Ectodermal cell (in vitro differentiated cells): ENCODE measurements around the gene MRPS30. TPM values are rescaled to one million over a fixed set of nuclear protein-coding genes. Genes with fewer than 3 reads are reported as not detected.
"Not testable (repeated sequence)": the region's sequence is repeated elsewhere in the genome, so short reads cannot be mapped to it uniquely, and the experiment has no call there.

Source experiments
- H3K27ac ChIP-seq: 2 replicates; pipeline ENCODE4 v1.7.0; 2013; ENCODE audit warnings: mild to moderate bottlenecking, low read depth, low read length; ENCODE audit not compliant: insufficient read depth, poor library complexity, severe bottlenecking
- H3K27me3 ChIP-seq: 2 replicates; pipeline ENCODE4 v1.7.0; 2013; ENCODE audit warnings: mild to moderate bottlenecking, low read length; ENCODE audit not compliant: insufficient read depth, control insufficient read depth, poor library complexity, severe bottlenecking
- H3K36me3 ChIP-seq: one replicate; pipeline ENCODE4 v1.7.0; 2013; ENCODE audit warnings: low read length; ENCODE audit not compliant: control insufficient read depth, insufficient read depth
- H3K4me1 ChIP-seq: one replicate; pipeline ENCODE4 v1.7.0; 2013; ENCODE audit warnings: low read length; ENCODE audit not compliant: control insufficient read depth, insufficient read depth
- H3K4me3 ChIP-seq: 2 replicates; pipeline ENCODE4 v1.7.0; 2013; ENCODE audit warnings: low read depth, low read length, control low read depth; ENCODE audit not compliant: insufficient read depth
- H3K9me3 ChIP-seq: 2 replicates; pipeline ENCODE4 v1.7.0; 2013; ENCODE audit warnings: mild to moderate bottlenecking, low read length, moderate library complexity; ENCODE audit not compliant: control insufficient read depth
- WGBS, 2 experiments: methylation state at CpG; one replicate each; pipeline ENCODE4 v1.1.7; 2013; ENCODE audit warnings: missing lambda C conversion rate in 2 of 2; 5-methylcytosine and 5-hydroxymethylcytosine counted together
- polyA plus RNA-seq, 4 experiments: library from polyadenylated mRNA; stranded (reverse); fragments of 50-300 nt; gene quantifications; one replicate each; pipeline ENCODE4 v1.2.3, GENCODE V29; 2013

The MRPS30 gene
- polyA plus RNA-seq (2013, experiment 1 of 4), result 39.5 TPM
- polyA plus RNA-seq (2013, experiment 2 of 4), result 45.5 TPM
- polyA plus RNA-seq (2013, experiment 3 of 4), result 48.9 TPM
- 49.5 TPM for polyA plus RNA-seq (2013, experiment 4 of 4)

DNA sequence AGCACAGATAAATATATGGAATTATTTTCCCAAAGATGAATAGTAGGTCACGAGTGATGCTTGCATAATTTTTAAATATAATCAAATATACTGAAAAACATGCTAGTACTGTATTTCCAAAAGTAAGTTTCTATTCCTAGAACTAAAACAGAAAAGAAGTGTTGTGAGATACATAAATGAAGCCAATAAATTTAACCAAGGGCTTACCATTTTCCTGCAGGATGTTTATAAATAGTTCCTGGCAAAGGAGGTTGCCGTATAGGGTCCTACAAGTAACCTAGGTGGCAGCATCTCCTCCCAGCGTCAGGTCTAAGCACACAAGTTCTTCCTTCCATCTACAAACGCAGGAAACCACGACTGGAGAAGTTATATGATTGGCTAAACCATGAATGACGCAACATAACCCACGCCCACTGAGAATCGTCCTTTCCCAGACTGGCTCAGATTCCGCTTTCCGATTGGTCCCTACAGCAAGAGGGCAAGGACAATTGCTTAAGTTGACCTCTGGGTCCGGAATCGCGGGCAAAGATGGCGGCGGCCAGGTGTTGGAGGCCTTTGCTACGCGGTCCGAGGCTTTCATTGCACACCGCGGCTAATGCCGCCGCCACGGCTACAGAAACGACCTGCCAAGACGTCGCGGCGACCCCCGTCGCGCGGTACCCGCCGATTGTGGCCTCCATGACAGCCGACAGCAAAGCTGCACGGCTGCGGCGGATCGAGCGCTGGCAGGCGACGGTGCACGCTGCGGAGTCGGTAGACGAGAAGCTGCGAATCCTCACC is at the start of gene MRPS30:
TSS of gene MRPS30 (plus strand) at position 513 of the 780 bp plus-strand sequence. CDS start at position 529, 16 bp downstream.
- 0 to 1% methylated on average over 46 of the region's 47 CpGs for WGBS, 2 experiments
- H3K27me3 ChIP-seq, result no peaks in the 10 kb centered on the region
- peak within 1 kb of the TSS; percentile 97 for H3K4me3 ChIP-seq
- H3K9me3 ChIP-seq, result no peaks in the 10 kb centered on the region
- no peaks in the 10 kb centered on the region for H3K36me3 ChIP-seq
- peak within 1 kb of the TSS; percentile 85 for H3K27ac ChIP-seq
- no peaks in the 10 kb centered on the region for H3K4me1 ChIP-seq

DNA sequence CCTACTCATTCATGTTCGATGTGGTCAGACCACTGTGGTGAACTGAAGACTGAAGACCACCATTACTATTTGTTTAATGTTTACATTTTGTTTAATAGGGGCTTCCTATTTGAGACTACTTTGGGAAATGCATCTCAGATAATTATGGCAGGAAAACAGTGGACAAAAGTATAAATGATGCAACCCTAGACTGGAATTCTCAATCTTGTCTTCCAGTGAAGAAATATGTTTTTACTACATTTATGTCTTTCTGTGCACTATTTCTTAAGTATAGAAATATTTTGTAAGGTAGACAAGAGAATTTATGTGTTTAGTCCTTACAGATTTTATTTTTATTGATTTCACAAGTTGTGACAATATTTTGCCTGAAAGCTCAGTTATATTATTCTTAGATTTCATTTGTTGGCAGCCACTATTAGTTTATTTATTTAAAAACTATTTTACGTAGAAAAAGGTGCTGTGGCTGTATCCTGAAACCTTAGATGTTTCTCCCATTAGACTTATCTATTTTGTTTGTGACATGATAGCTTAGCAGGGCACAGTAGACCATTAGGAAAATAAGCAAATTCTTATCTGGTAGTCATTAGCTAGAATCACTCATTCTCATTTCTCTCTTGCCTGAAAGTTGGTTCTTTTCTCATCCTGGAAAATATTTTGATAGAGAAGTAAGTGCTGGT is 39.4 kb upstream of the MRPS30 start:
- no peaks in the 10 kb centered on the region for H3K4me1 ChIP-seq
- no peaks in the 10 kb centered on the region for H3K36me3 ChIP-seq
- 90 to 100% methylated on average over 1 to 2 of the region's 2 CpGs for WGBS, 2 experiments
- H3K4me3 ChIP-seq, result no peak overlapping the region
- H3K27ac ChIP-seq, result no peak overlapping the region
- H3K9me3 ChIP-seq, result no peaks in the 10 kb centered on the region
- H3K27me3 ChIP-seq, result no peaks in the 10 kb centered on the region

- H3K9me3 ChIP-seq, result no peaks in the 10 kb centered on the region
- no peaks in the 10 kb centered on the region for H3K27me3 ChIP-seq
- no peaks in the 10 kb centered on the region for H3K36me3 ChIP-seq
- WGBS, 2 experiments, result 93 to 95% methylated on average over 5 of the region's 5 CpGs
- H3K4me3 ChIP-seq, result no peak overlapping the region
- H3K4me1 ChIP-seq, result no peaks in the 10 kb centered on the region
- H3K27ac ChIP-seq, result no peak overlapping the region
Observed at GRCh38 chr5:44769877-44770209, 38.9 kb upstream of the MRPS30 start.

DNA sequence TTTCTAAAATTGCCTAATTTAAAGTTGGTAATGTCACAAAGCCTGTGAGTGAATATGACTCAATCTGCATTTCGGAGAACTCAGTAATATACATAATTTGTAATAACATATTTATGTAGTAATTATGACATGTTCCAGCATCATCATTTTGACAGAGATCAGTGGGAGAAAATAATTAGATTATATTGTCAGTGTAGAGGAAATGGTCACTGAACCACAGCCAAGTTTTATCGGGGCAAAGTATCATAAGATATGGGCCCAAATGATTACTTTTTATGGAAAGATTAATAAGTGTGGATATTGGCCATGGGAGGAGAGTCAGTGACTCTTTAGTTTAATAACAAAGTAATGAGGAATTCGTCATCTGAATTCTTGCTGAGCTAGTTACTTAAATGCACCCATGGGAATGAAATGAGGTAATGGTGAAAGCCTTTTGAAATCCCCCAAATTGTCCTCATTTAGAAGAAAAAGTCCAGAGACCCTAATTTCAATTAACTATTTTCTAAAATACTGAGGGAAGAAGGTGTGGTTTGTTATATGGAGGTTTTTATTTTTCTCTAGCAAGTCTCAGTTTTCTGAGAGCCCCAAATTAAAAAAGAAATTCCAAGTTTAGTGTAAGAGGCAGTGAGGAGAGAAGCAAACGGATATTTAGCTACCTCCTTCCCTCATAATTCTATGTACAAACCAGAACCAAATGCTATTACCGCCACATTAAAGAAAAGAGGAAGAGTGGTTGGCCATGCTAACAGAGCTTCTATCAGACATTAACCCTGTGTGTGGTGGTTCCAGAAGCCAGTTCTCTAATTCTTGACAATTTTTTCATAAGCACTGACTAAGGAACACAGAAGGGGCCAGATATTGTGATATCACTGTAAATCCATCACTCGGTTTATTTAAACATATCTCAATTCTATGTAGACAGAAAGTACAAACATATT is 37.7 kb upstream of the MRPS30 start:
- no peaks in the 10 kb centered on the region for H3K9me3 ChIP-seq
- 96% methylated on average over 3 to 4 of the region's 6 CpGs for WGBS, 2 experiments
- no peak overlapping the region for H3K27ac ChIP-seq
- H3K27me3 ChIP-seq, result no peaks in the 10 kb centered on the region
- H3K4me1 ChIP-seq, result no peaks in the 10 kb centered on the region
- no peaks in the 10 kb centered on the region for H3K36me3 ChIP-seq
- H3K4me3 ChIP-seq, result no peak overlapping the region

DNA sequence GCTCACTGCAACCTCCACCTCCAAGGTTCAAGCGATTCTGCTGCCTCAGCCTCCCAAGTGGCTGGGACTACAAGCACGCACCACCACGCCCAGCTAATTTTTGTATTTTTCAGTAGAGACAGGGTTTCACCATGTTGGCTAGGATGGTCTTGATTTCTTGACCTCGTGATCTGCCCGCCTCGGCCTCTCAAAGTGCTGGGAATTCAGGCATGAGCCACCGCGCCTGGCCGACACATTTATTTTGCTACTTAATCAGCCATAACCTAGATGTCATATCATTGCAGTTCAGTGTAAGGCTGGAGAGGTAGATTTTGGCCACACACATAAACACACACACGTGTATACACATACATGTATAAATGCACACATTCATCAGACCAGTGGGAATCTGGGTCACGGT is 36.4 kb upstream of the MRPS30 start:
- H3K4me3 ChIP-seq, H3K36me3 ChIP-seq, H3K9me3 ChIP-seq, H3K4me1 ChIP-seq, H3K27ac ChIP-seq, H3K27me3 ChIP-seq: not testable (repeated sequence)
- 93 to 94% methylated on average over 9 to 10 of the region's 11 CpGs for WGBS, 2 experiments

- H3K27me3 ChIP-seq, result no peaks in the 10 kb centered on the region
- H3K27ac ChIP-seq, result no peak overlapping the region
- H3K4me1 ChIP-seq, result no peaks in the 10 kb centered on the region
- WGBS, 2 experiments, result 50% methylated on average over 1 of the region's 1 CpG; no CpG with 5 or more reads in 1 of the 2 experiments
- H3K4me3 ChIP-seq, result no peak overlapping the region
- H3K36me3 ChIP-seq, result no peaks in the 10 kb centered on the region
- no peaks in the 10 kb centered on the region for H3K9me3 ChIP-seq
Observed at GRCh38 chr5:44774279-44774880, 34.4 kb upstream of the MRPS30 start.

- H3K27me3 ChIP-seq, result no peaks in the 10 kb centered on the region
- no peak overlapping the region for H3K4me3 ChIP-seq
- no peaks in the 10 kb centered on the region for H3K9me3 ChIP-seq
- no peaks in the 10 kb centered on the region for H3K36me3 ChIP-seq
- no peaks in the 10 kb centered on the region for H3K4me1 ChIP-seq
- WGBS, 2 experiments, result 90 to 94% methylated on average over 2 to 4 of the region's 4 CpGs
- no peak overlapping the region for H3K27ac ChIP-seq
Observed at GRCh38 chr5:44779167-44779566, 29.6 kb upstream of the MRPS30 start.

GRCh38 chr5:44783634-44784315 is 25.0 kb upstream of the MRPS30 start:
- Histone ChIP-seq H3K4me1 (no peaks in the 10 kb centered on the region), H3K36me3 (no peaks in the 10 kb centered on the region), H3K27me3 (no peaks in the 10 kb centered on the region), H3K27ac (no peak overlapping the region), H3K9me3 (no peaks in the 10 kb centered on the region), H3K4me3 (no peak overlapping the region)
- 88 to 90% methylated on average over 4 of the region's 4 CpGs for WGBS, 2 experiments

GRCh38 chr5:44787731-44788130 is 21.0 kb upstream of the MRPS30 start:
- H3K36me3 ChIP-seq, result no peaks in the 10 kb centered on the region
- no peaks in the 10 kb centered on the region for H3K9me3 ChIP-seq
- no peaks in the 10 kb centered on the region for H3K27me3 ChIP-seq
- H3K4me3 ChIP-seq, result no peak overlapping the region
- H3K4me1 ChIP-seq, result no peaks in the 10 kb centered on the region
- H3K27ac ChIP-seq, result no peak overlapping the region
- 92 to 99% methylated on average over 2 to 3 of the region's 3 CpGs for WGBS, 2 experiments
